ENCODE measurements around the gene CLEC10A. TPM values are rescaled to one million over a fixed set of nuclear protein-coding genes. Genes with fewer than 3 reads are reported as not detected.

CLEC10A gene
- polyA plus RNA-seq, 3 donors = 22.7 to 69.4 (median 61.9) TPM

GRCh38 chr17:7120123-7120522 is 40.1 kb upstream of the CLEC10A start:
- Histone ChIP-seq H3K27ac (ENCODE audit: low read depth in 1 of 2, low read length in 2 of 2) (peak overlapping the region; percentile 97 to 99), H3K9me3 (replicated peaks in 1 of 2; ENCODE audit: control insufficient read depth in 1 of 2, insufficient read depth in 1 of 2, low read length in 2 of 2) (peaks cover 5 to 7% of the 10 kb centered on the region in 2 donors), H3K9ac (ENCODE audit: insufficient read depth, low read length, poor library complexity, severe bottlenecking) (peak overlapping the region; percentile 88), H3K79me2 (ENCODE audit: insufficient read depth, low read length) (peaks cover 7% of the 10 kb centered on the region), H2AFZ (ENCODE audit: insufficient read depth, low read depth, low read length, poor library complexity, severe bottlenecking) (no peak overlapping the region), H4K20me1 (ENCODE audit: insufficient read depth, low read length) (no peaks in the 10 kb centered on the region), H3K4me3 (replicated peaks in 1 of 3; ENCODE audit: low read depth in 2 of 3, low read length in 3 of 3) (peak overlapping the region in 1 of 3 experiments; percentile 13), H3K27me3 (ENCODE audit: control insufficient read depth in 2 of 2, insufficient read depth in 2 of 2, low read length in 2 of 2) (no peaks in the 10 kb centered on the region), H3K4me1 (ENCODE audit: control insufficient read depth in 1 of 2, insufficient read depth in 2 of 2, low read length in 2 of 2) (peaks cover 92 to 99% of the 10 kb centered on the region in 2 donors), H3K36me3 (replicated peaks in 1 of 2; ENCODE audit: control insufficient read depth in 1 of 2, insufficient read depth in 2 of 2, low read length in 2 of 2) (no peaks in the 10 kb centered on the region), H3K4me2 (replicated peaks; ENCODE audit: extremely low read depth, low read length, poor library complexity, severe bottlenecking) (peak overlapping the region; percentile 28)
- intact Hi-C loops (cut with micrococcal nuclease) = loop anchor here in 1 of 2 donors (1.0 to 2.0 kb wide), 2 partner anchors 8 to 25 kb away; no protein-coding TSS in a partner anchor
- H3K27ac Mint-ChIP-seq = peak overlapping the region; percentile 98 to 100 (median 99)
- H3K4me1 Mint-ChIP-seq = peaks cover 74% of the 10 kb centered on the region
- peaks cover 6 to 11% of the 10 kb centered on the region in 2 donors for H3K36me3 Mint-ChIP-seq
- H3K27me3 Mint-ChIP-seq (ENCODE audit: low read depth in 3 of 3) = no peaks in the 10 kb centered on the region
- no peak for TF ChIP-seq CTCF (IDR thresholded peaks at IDR 0.05)
- no CpG with 5 or more reads among the region's 2 CpGs for WGBS (ENCODE audit: insufficient coverage)
- no peak overlapping the region for H3K4me3 Mint-ChIP-seq
- DNase-seq = no peak
- H3K9me3 Mint-ChIP-seq = peaks cover 5 to 11% (median 7%) of the 10 kb centered on the region in 7 donors

GRCh38 chr17:7119314-7119713 is 39.3 kb upstream of the CLEC10A start:
- Histone ChIP-seq H3K4me2 (replicated peaks; ENCODE audit: extremely low read depth, low read length, poor library complexity, severe bottlenecking) (no peak overlapping the region), H3K79me2 (ENCODE audit: insufficient read depth, low read length) (peaks cover 7% of the 10 kb centered on the region), H3K36me3 (replicated peaks in 1 of 2; ENCODE audit: control insufficient read depth in 1 of 2, insufficient read depth in 2 of 2, low read length in 2 of 2) (no peaks in the 10 kb centered on the region), H4K20me1 (ENCODE audit: insufficient read depth, low read length) (no peaks in the 10 kb centered on the region), H3K4me1 (ENCODE audit: control insufficient read depth in 1 of 2, insufficient read depth in 2 of 2, low read length in 2 of 2) (peaks cover 93 to 99% of the 10 kb centered on the region in 2 donors), H3K27ac (ENCODE audit: low read depth in 1 of 2, low read length in 2 of 2) (peak overlapping the region; percentile 78 to 99), H3K9me3 (replicated peaks in 1 of 2; ENCODE audit: control insufficient read depth in 1 of 2, insufficient read depth in 1 of 2, low read length in 2 of 2) (peaks cover 5 to 7% of the 10 kb centered on the region in 2 donors), H3K4me3 (replicated peaks in 1 of 3; ENCODE audit: low read depth in 2 of 3, low read length in 3 of 3) (no peak overlapping the region), H2AFZ (ENCODE audit: insufficient read depth, low read depth, low read length, poor library complexity, severe bottlenecking) (no peak overlapping the region), H3K27me3 (ENCODE audit: control insufficient read depth in 2 of 2, insufficient read depth in 2 of 2, low read length in 2 of 2) (no peaks in the 10 kb centered on the region), H3K9ac (ENCODE audit: insufficient read depth, low read length, poor library complexity, severe bottlenecking) (no peak overlapping the region)
- TF ChIP-seq CTCF (IDR thresholded peaks at IDR 0.05) = no peak
- Mint-ChIP-seq H3K4me1 (peaks cover 65% of the 10 kb centered on the region), H3K4me3 (no peak overlapping the region), H3K27ac (peak overlapping the region; percentile 98 to 100 (median 99)), H3K27me3 (ENCODE audit: low read depth in 3 of 3) (no peaks in the 10 kb centered on the region), H3K36me3 (peaks cover 6 to 11% of the 10 kb centered on the region in 2 donors), H3K9me3 (peaks cover 5 to 11% (median 7%) of the 10 kb centered on the region in 7 donors)
- 23% methylated on average over 9 of the region's 11 CpGs for WGBS (ENCODE audit: insufficient coverage)
- intact Hi-C loops (cut with micrococcal nuclease) = loop anchor here (2.0 kb wide), 1 partner anchor 13 kb away; no protein-coding TSS in a partner anchor
- DNase-seq = no peak
